PC-3 (cell line): Measurements from ENCODE around the gene KCNQ5. TPM values are rescaled to one million over a fixed set of nuclear protein-coding genes. Genes with fewer than 3 reads are reported as not detected.

Experiments used
- ATAC-seq: fragments of 200-7000 bp; cut with Tn5 transposase; 2 replicates; pipeline ENCODE4 v1.9.1; 2020; ENCODE audit warnings: mild to moderate bottlenecking, moderate library complexity
- BruUV-seq: library from RNA; stranded (reverse); fragments of 400-500 nt; replicated peaks from 2 replicates; lab custom pipeline; 2021; lab: Mats Ljungman, UMichigan
- CTCF ChIA-PET: fragments of 300-600 bp; sonication (Branson Sonifier 250); formaldehyde crosslinking; loops from one replicate; lab custom pipeline; 2022; ENCODE audit warnings: antibody characterized with exemption; lab: Charles Lee
- POLR2A ChIA-PET: fragments of 300-600 bp; sonication (Branson Sonifier 250); formaldehyde crosslinking; loops from one replicate; lab custom pipeline; 2022; ENCODE audit warnings: antibody characterized with exemption; ENCODE audit not compliant: unreplicated experiment; lab: Charles Lee
- DNase-seq: peaks from one replicate; pipeline ENCODE4 v3.0.0-alpha.2; 2015
- H2AFZ ChIP-seq: fragments of 300-600 bp; sonication (generic); 2 replicates; pipeline ENCODE4 v1.6.0; 2016; ENCODE audit warnings: antibody characterized with exemption, low read length
- H3F3A ChIP-seq: fragments of 300-600 bp; sonication (generic); one replicate; pipeline ENCODE4 v1.6.0; 2017; ENCODE audit warnings: antibody characterized with exemption, low read length, control low read depth, mild to moderate bottlenecking; ENCODE audit not compliant: unreplicated experiment
- H3K27ac ChIP-seq: fragments of 300-600 bp; sonication (generic); 2 replicates; pipeline ENCODE4 v1.5.1; 2016; ENCODE audit warnings: mild to moderate bottlenecking, low read length
- H3K27me3 ChIP-seq: fragments of 300-600 bp; sonication (generic); 2 replicates; pipeline ENCODE4 v1.6.1; 2016; ENCODE audit warnings: low read length, mixed read lengths
- H3K36me3 ChIP-seq: fragments of 300-600 bp; sonication (generic); 2 replicates; pipeline ENCODE4 v1.6.1; 2016; ENCODE audit warnings: low read depth, mixed run types, low read length, mixed read lengths
- H3K4me1 ChIP-seq: fragments of 300-600 bp; sonication (generic); 2 replicates; pipeline ENCODE4 v1.5.1; 2016; ENCODE audit warnings: low read length; ENCODE audit not compliant: insufficient read depth
- H3K4me2 ChIP-seq: fragments of 300-600 bp; sonication (generic); 2 replicates; pipeline ENCODE4 v1.6.0; 2016; ENCODE audit warnings: low read length
- H3K4me3 ChIP-seq: fragments of 300-600 bp; sonication (generic); 2 replicates; pipeline ENCODE4 v1.5.1; 2016; ENCODE audit warnings: mild to moderate bottlenecking, low read length, mixed read lengths
- H3K79me2 ChIP-seq: fragments of 300-600 bp; sonication (generic); 2 replicates; pipeline ENCODE4 v1.6.1; 2017; ENCODE audit warnings: low read length, mixed read lengths
- H3K9ac ChIP-seq: fragments of 300-600 bp; sonication (generic); 2 replicates; pipeline ENCODE4 v1.6.0; 2016; ENCODE audit warnings: mild to moderate bottlenecking, low read length
- H3K9me2 ChIP-seq: fragments of 300-600 bp; sonication (generic); replicated peaks from 2 replicates; pipeline ENCODE4 v1.6.1; 2016; ENCODE audit warnings: mixed run types, low read length, mixed read lengths
- H3K9me3 ChIP-seq: fragments of 300-600 bp; sonication (generic); 2 replicates; pipeline ENCODE4 v1.6.1; 2016; ENCODE audit warnings: low read length, mixed read lengths
- H4K20me1 ChIP-seq: fragments of 300-600 bp; sonication (generic); 2 replicates; pipeline ENCODE4 v1.6.1; 2016; ENCODE audit warnings: low read length, mixed read lengths
- EZH2 ChIP-seq: fragments of 300-600 bp; sonication (generic); IDR thresholded peaks from one replicate; pipeline ENCODE4 v1.6.1; 2017; ENCODE audit warnings: antibody characterized with exemption, mild to moderate bottlenecking, low read length; ENCODE audit not compliant: unreplicated experiment
- EZH2phosphoT487 ChIP-seq: fragments of 300-600 bp; sonication (generic); IDR thresholded peaks from 2 replicates; pipeline ENCODE4 v1.6.1; 2018; ENCODE audit warnings: mild to moderate bottlenecking, antibody characterized with exemption, low read length, borderline replicate concordance
- intact Hi-C: fragments of 100-400 bp; cut with micrococcal nuclease; formaldehyde crosslinking; loops from 2 replicates; pipeline ENCODE4 v1.9.0; 2023
- total RNA-seq: library from RNA; depleted of rRNA; stranded (reverse); fragments of >200 nt; gene quantifications from 2 replicates; pipeline ENCODE4 v1.2.3, GENCODE V29; 2014
- TF ChIP-seq, protein P1 (sequence below): fragments of 300-600 bp; sonication (generic); conservative IDR thresholded peaks from 2 replicates; pipeline ENCODE4 v1.5.1; 2017; ENCODE audit warnings: antibody characterized with exemption, low read depth, mild to moderate bottlenecking, low read length

Gene KCNQ5
- total RNA-seq, 1 experiment from 2014 or later, result not detected

DNA sequence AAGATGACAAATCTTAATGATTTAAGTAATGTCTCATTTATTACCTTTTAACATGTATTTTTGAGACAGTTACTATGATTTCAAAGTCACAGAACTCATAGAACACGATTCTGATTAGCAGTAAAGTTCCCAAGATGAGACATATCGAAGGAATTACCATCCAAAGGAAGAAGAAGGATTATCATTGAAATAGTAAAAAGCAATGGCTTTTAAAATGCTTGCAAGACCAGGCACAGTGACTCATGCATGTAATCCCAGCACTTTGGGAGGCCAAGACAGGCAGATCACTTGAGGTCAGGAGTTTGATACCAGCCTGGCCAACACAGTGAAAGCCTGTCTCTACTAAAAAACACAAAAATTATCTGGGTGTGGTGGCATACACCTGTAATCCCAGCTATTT, 384.3 kb downstream of the KCNQ5 start:
- ATAC-seq, result no peak
- intact Hi-C loops, result no loop called here

GRCh38 chr6:73011945-73012344, 390.1 kb downstream of the KCNQ5 start:
- POLR2A ChIA-PET, result no interaction called here
- no peak for TF ChIP-seq EZH2phosphoT487
- TF ChIP-seq EZH2, result no peak
- TF ChIP-seq, protein P1, sequence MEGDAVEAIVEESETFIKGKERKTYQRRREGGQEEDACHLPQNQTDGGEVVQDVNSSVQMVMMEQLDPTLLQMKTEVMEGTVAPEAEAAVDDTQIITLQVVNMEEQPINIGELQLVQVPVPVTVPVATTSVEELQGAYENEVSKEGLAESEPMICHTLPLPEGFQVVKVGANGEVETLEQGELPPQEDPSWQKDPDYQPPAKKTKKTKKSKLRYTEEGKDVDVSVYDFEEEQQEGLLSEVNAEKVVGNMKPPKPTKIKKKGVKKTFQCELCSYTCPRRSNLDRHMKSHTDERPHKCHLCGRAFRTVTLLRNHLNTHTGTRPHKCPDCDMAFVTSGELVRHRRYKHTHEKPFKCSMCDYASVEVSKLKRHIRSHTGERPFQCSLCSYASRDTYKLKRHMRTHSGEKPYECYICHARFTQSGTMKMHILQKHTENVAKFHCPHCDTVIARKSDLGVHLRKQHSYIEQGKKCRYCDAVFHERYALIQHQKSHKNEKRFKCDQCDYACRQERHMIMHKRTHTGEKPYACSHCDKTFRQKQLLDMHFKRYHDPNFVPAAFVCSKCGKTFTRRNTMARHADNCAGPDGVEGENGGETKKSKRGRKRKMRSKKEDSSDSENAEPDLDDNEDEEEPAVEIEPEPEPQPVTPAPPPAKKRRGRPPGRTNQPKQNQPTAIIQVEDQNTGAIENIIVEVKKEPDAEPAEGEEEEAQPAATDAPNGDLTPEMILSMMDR, result no peak
- no peak overlapping the region for H2AFZ ChIP-seq
- no peaks in the 10 kb centered on the region for H3K9me3 ChIP-seq
- H3K36me3 ChIP-seq, result no peaks in the 10 kb centered on the region
- no peak overlapping the region for H3K9ac ChIP-seq
- no peak for ATAC-seq
- CTCF ChIA-PET, result no interaction called here
- intact Hi-C loops, result no loop called here
- H3K4me2 ChIP-seq, result no peak overlapping the region
- no peak for DNase-seq
- no peak overlapping the region for H3K27ac ChIP-seq
- no peaks in the 10 kb centered on the region for H3K9me2 ChIP-seq
- no peaks in the 10 kb centered on the region for H3K4me1 ChIP-seq
- H3K79me2 ChIP-seq, result no peaks in the 10 kb centered on the region
- no peak overlapping the region for H3K4me3 ChIP-seq
- no peaks in the 10 kb centered on the region for H3F3A ChIP-seq
- BruUV-seq, result no TSS peak
- no peaks in the 10 kb centered on the region for H3K27me3 ChIP-seq
- no peaks in the 10 kb centered on the region for H4K20me1 ChIP-seq

More for the DNA sequence above, 384.3 kb downstream of the KCNQ5 start:
- Histone ChIP-seq H3K79me2 (no peaks in the 10 kb centered on the region), H3K27me3 (no peaks in the 10 kb centered on the region), H3K4me3 (no peak overlapping the region), H4K20me1 (no peaks in the 10 kb centered on the region), H3K9ac (no peak overlapping the region), H3K4me1 (no peaks in the 10 kb centered on the region), H3F3A (no peaks in the 10 kb centered on the region), H3K4me2 (no peak overlapping the region), H3K9me3 (no peaks in the 10 kb centered on the region), H3K36me3 (no peaks in the 10 kb centered on the region), H2AFZ (no peak overlapping the region), H3K27ac (no peak overlapping the region), H3K9me2 (no peaks in the 10 kb centered on the region)
- CTCF ChIA-PET, result no interaction called here
- DNase-seq, result no peak
- TF ChIP-seq EZH2phosphoT487, result no peak
- TF ChIP-seq, protein P1, result no peak
- POLR2A ChIA-PET, result no interaction called here
- no TSS peak for BruUV-seq

DNA sequence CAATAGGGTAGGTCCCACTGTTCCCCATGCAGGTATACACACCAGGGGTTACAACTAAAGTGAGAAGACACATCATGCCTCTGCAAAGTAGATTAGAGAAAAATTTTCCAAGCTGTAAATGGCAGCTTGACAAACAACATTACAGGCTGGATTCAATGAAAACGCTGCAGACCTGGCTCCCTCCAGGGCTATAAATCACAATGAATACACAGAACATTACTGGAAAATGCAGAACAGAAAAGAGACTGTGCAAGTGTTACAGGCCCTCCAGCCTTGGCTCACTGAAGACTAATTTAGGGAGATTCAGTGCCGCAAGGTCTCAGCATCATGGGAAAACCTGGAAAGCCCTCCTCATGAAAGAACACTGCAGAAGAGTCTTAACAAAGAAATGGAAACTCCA, 395.6 kb downstream of the KCNQ5 start:
- Histone ChIP-seq H3K4me2 (no peak overlapping the region), H3K36me3 (no peaks in the 10 kb centered on the region), H3K27ac (no peak overlapping the region), H3K27me3 (no peaks in the 10 kb centered on the region), H3F3A (no peaks in the 10 kb centered on the region), H3K9me3 (no peaks in the 10 kb centered on the region), H3K4me1 (no peaks in the 10 kb centered on the region), H3K4me3 (no peak overlapping the region), H3K79me2 (no peaks in the 10 kb centered on the region), H4K20me1 (no peaks in the 10 kb centered on the region), H3K9ac (no peak overlapping the region), H3K9me2 (no peaks in the 10 kb centered on the region), H2AFZ (no peak overlapping the region)
- ATAC-seq, result no peak
- ChIA-PET POLR2A (no interaction called here), CTCF (no interaction called here)
- BruUV-seq, result no TSS peak
- intact Hi-C loops, result no loop called here
- no peak for DNase-seq
- TF ChIP-seq, protein P1, result no peak
- TF ChIP-seq EZH2phosphoT487 (no peak), EZH2 (no peak)
